Astrocyte (in vitro differentiated cells and primary cell): ENCODE measurements around the gene PIGZ. TPM values are rescaled to one million over a fixed set of nuclear protein-coding genes. Genes with fewer than 3 reads are reported as not detected.

Experiments
- DNase-seq: peaks from one replicate; pipeline ENCODE4 v3.0.0-alpha.2; 2010; ENCODE audit warnings: low read depth
- FAIRE-seq: peaks from 2 replicates; lab custom pipeline; 2011; peaks lifted over from hg19 to GRCh38; lab: Jason Lieb, UNC
- H2AFZ ChIP-seq: 2 replicates; pipeline ENCODE4 v1.6.0; 2012; ENCODE audit warnings: low read depth, low read length, inconsistent platforms
- H3K27ac ChIP-seq: 2 replicates; pipeline ENCODE4 v1.5.1; 2011; ENCODE audit warnings: low read depth, low read length, inconsistent platforms
- H3K27me3 ChIP-seq: 2 replicates; pipeline ENCODE4 v1.6.0; 2011; ENCODE audit warnings: low read length, inconsistent platforms; ENCODE audit not compliant: insufficient read depth
- H3K36me3 ChIP-seq: 2 replicates; pipeline ENCODE4 v1.5.1; 2011; ENCODE audit warnings: low read length, inconsistent platforms; ENCODE audit not compliant: insufficient read depth
- H3K4me1 ChIP-seq: 2 replicates; pipeline ENCODE4 v1.5.1; 2011; ENCODE audit warnings: low read length, inconsistent platforms; ENCODE audit not compliant: insufficient read depth
- H3K4me2 ChIP-seq: 2 replicates; pipeline ENCODE4 v1.6.0; 2012; ENCODE audit warnings: low read length, inconsistent platforms
- H3K4me3 ChIP-seq: 2 replicates; pipeline ENCODE4 v1.5.1; 2011; ENCODE audit warnings: low read depth, mild to moderate bottlenecking, low read length, inconsistent platforms; ENCODE audit not compliant: insufficient read depth
- H3K79me2 ChIP-seq: 2 replicates; pipeline ENCODE4 v1.6.0; 2012; ENCODE audit warnings: mild to moderate bottlenecking, low read length, inconsistent platforms; ENCODE audit not compliant: insufficient read depth
- H3K9ac ChIP-seq: 2 replicates; pipeline ENCODE4 v1.6.0; 2012; ENCODE audit warnings: mild to moderate bottlenecking, low read length, inconsistent platforms
- H3K9me3 ChIP-seq: 2 replicates; pipeline ENCODE4 v1.5.1; 2012; ENCODE audit warnings: low read depth, mild to moderate bottlenecking, low read length, inconsistent platforms; ENCODE audit not compliant: insufficient read depth
- H4K20me1 ChIP-seq: 2 replicates; pipeline ENCODE4 v1.6.0; 2012; ENCODE audit warnings: low read length, inconsistent platforms; ENCODE audit not compliant: insufficient read depth
- H3K27ac Mint-ChIP-seq: one replicate; pipeline ENCODE4 v1.8.0; 2021; ENCODE audit warnings: mild to moderate bottlenecking, mixed read lengths; ENCODE audit not compliant: unreplicated experiment
- H3K27me3 Mint-ChIP-seq: one replicate; pipeline ENCODE4 v1.8.0; 2021; ENCODE audit warnings: low read depth, mixed read lengths; ENCODE audit not compliant: unreplicated experiment
- H3K36me3 Mint-ChIP-seq: one replicate; pipeline ENCODE4 v1.8.0; 2021; ENCODE audit warnings: low read depth, mixed read lengths; ENCODE audit not compliant: unreplicated experiment
- H3K4me1 Mint-ChIP-seq: one replicate; pipeline ENCODE4 v1.8.0; 2021; ENCODE audit warnings: low read depth, mixed read lengths; ENCODE audit not compliant: unreplicated experiment
- H3K4me3 Mint-ChIP-seq: one replicate; pipeline ENCODE4 v1.8.0; 2021; ENCODE audit warnings: mild to moderate bottlenecking, moderate library complexity, mixed read lengths; ENCODE audit not compliant: unreplicated experiment
- H3K9me3 Mint-ChIP-seq: one replicate; pipeline ENCODE4 v1.8.0; 2021; ENCODE audit warnings: mild to moderate bottlenecking, mixed read lengths; ENCODE audit not compliant: unreplicated experiment
- CTCF ChIP-seq: IDR thresholded peaks from 2 replicates; pipeline ENCODE4 v1.5.1; 2011; ENCODE audit warnings: low read depth, mild to moderate bottlenecking, inconsistent platforms, low read length, moderate library complexity; ENCODE audit not compliant: insufficient read depth
- EZH2 ChIP-seq: IDR thresholded peaks from 2 replicates; pipeline ENCODE4 v1.6.1; 2012; ENCODE audit warnings: mild to moderate bottlenecking, low read length, inconsistent platforms; ENCODE audit not compliant: insufficient read depth
- total RNA-seq: library from RNA; stranded (reverse); gene quantifications from 2 replicates; pipeline ENCODE4 v1.2.1, GENCODE V29; 2021

The PIGZ gene
- total RNA-seq, 1 donor from 2014 or later = 0.54 TPM

- peaks cover 2% of the 10 kb centered on the region for H3K9me3 Mint-ChIP-seq
- TF ChIP-seq CTCF (no peak), EZH2 (no peak)
- no peaks in the 10 kb centered on the region for H3K27me3 ChIP-seq
- DNase-seq (no peak), FAIRE-seq (no peak)
- H3K4me1 ChIP-seq = no peaks in the 10 kb centered on the region
- H3K27me3 Mint-ChIP-seq = peaks cover 26% of the 10 kb centered on the region
- H3K4me2 ChIP-seq = no peak overlapping the region
- H3K4me3 Mint-ChIP-seq = no peak overlapping the region
- H3K9me3 ChIP-seq = no peaks in the 10 kb centered on the region
- H3K79me2 ChIP-seq = no peaks in the 10 kb centered on the region
- no peaks in the 10 kb centered on the region for H3K36me3 ChIP-seq
- H3K27ac Mint-ChIP-seq = no peak overlapping the region
- no peaks in the 10 kb centered on the region for H3K36me3 Mint-ChIP-seq
- no peak overlapping the region for H3K27ac ChIP-seq
- H3K4me3 ChIP-seq = no peak overlapping the region
- no peaks in the 10 kb centered on the region for H4K20me1 ChIP-seq
- no peak overlapping the region for H2AFZ ChIP-seq
- H3K4me1 Mint-ChIP-seq = no peaks in the 10 kb centered on the region
- H3K9ac ChIP-seq = no peak overlapping the region
Observed at GRCh38 chr3:197010556-197011351, 42.1 kb upstream of the PIGZ start.

GRCh38 chr3:197009532-197010019 is 40.9 kb upstream of the PIGZ start:
- H3K4me3 Mint-ChIP-seq = no peak overlapping the region
- Histone ChIP-seq H3K4me2 (no peak overlapping the region), H4K20me1 (no peaks in the 10 kb centered on the region), H3K9me3 (no peaks in the 10 kb centered on the region), H3K36me3 (no peaks in the 10 kb centered on the region), H3K4me1 (no peaks in the 10 kb centered on the region), H3K27me3 (no peaks in the 10 kb centered on the region), H3K79me2 (no peaks in the 10 kb centered on the region), H3K27ac (no peak overlapping the region), H3K9ac (no peak overlapping the region), H2AFZ (no peak overlapping the region), H3K4me3 (no peak overlapping the region)
- H3K36me3 Mint-ChIP-seq = no peaks in the 10 kb centered on the region
- no peak for FAIRE-seq
- TF ChIP-seq EZH2 (no peak), CTCF (no peak)
- H3K27ac Mint-ChIP-seq = no peak overlapping the region
- H3K27me3 Mint-ChIP-seq = peaks cover 34% of the 10 kb centered on the region
- DNase-seq = no peak
- peaks cover 6% of the 10 kb centered on the region for H3K9me3 Mint-ChIP-seq
- H3K4me1 Mint-ChIP-seq = no peaks in the 10 kb centered on the region
